K562 (cell line): ENCODE results near the gene PTRH2. TPM values are rescaled to one million over a fixed set of nuclear protein-coding genes. Genes with fewer than 3 reads are reported as not detected.

Source experiments
- ASH1L ChIP-seq: fragments of 450-650 bp; IDR thresholded peaks from 2 replicates; pipeline ENCODE4 v1.6.1; 2018; ENCODE audit warnings: borderline replicate concordance, mild to moderate bottlenecking, low read depth; ENCODE audit not compliant: partially characterized antibody
- ATF2 ChIP-seq: sonication (generic); formaldehyde crosslinking; IDR thresholded peaks from 2 replicates; pipeline ENCODE4 v1.8.1; 2022; ENCODE audit warnings: missing genetic modification reagents
- DEAF1 ChIP-seq: fragments of 450-650 bp; formaldehyde crosslinking; IDR thresholded peaks from 2 replicates; pipeline ENCODE4 v1.4.0; 2020; ENCODE audit warnings: mild to moderate bottlenecking, moderate library complexity
- HDAC1 ChIP-seq, 2 experiments: fragments of 450-650 bp; IDR thresholded peaks; 2 replicates each; pipeline ENCODE4 v1.6.1; 2016 to 2017; ENCODE audit warnings: inconsistent platforms in 1 of 2, mild to moderate bottlenecking in 1 of 2, moderate library complexity in 1 of 2
- MAZ ChIP-seq, 2 experiments: fragments of 450-650 bp in 1 of 2; sonication (generic) in 1 of 2; formaldehyde crosslinking; IDR thresholded peaks in 1 of 2; conservative IDR thresholded peaks in 1 of 2; 2 replicates each; pipeline versions ENCODE4 v1.4.0 to v1.5.0; 2020; ENCODE audit warnings: mild to moderate bottlenecking in 1 of 2, missing genetic modification reagents in 1 of 2
- MCM3 ChIP-seq: fragments of 450-650 bp; IDR thresholded peaks from 2 replicates; pipeline ENCODE4 v1.6.1; 2016
- MEF2D ChIP-seq: conservative IDR thresholded peaks from 2 replicates; pipeline ENCODE4 v1.6.1; 2016; ENCODE audit warnings: low read depth, missing genetic modification characterization, missing compliant biosample characterization
- NFE2 ChIP-seq: IDR thresholded peaks from 2 replicates; pipeline ENCODE4 v1.6.1; 2014; ENCODE audit warnings: antibody characterized with exemption, low read depth
- NFE2L1 ChIP-seq: fragments of 450-650 bp; IDR thresholded peaks from 2 replicates; pipeline ENCODE4 v1.6.1; 2016; ENCODE audit warnings: missing genetic modification characterization, low read depth, mild to moderate bottlenecking, missing compliant biosample characterization, moderate library complexity, borderline replicate concordance
- PHF21A ChIP-seq: fragments of 450-650 bp; IDR thresholded peaks from 2 replicates; pipeline ENCODE4 v1.6.1; 2017; ENCODE audit warnings: low read depth, borderline replicate concordance
- RBM15 ChIP-seq: fragments of 200-400 bp; formaldehyde crosslinking; IDR thresholded peaks from 2 replicates; pipeline ENCODE4 v1.6.1; 2018; ENCODE audit warnings: mild to moderate bottlenecking, low read length, moderate library complexity; ENCODE audit not compliant: insufficient read depth
- RNF2 ChIP-seq: sonication (generic); IDR thresholded peaks from 2 replicates; pipeline ENCODE4 v1.6.1; 2016
- SMC3 ChIP-seq: conservative IDR thresholded peaks from 2 replicates; pipeline ENCODE4 v1.6.1; 2011; ENCODE audit warnings: low read depth, low read length, improper control_type of control experiment; ENCODE audit not compliant: insufficient read depth
- SRSF7 ChIP-seq: fragments of 200-400 bp; formaldehyde crosslinking; optimal IDR thresholded peaks from 2 replicates; pipeline ENCODE3; 2017; ENCODE audit warnings: mild to moderate bottlenecking, low read depth, low read length
- TAF1 ChIP-seq: IDR thresholded peaks from 2 replicates; pipeline ENCODE4 v1.6.1; 2011; ENCODE audit warnings: mild to moderate bottlenecking, low read length, moderate library complexity; ENCODE audit not compliant: insufficient read depth, control insufficient read depth, severe bottlenecking; ENCODE audit errors: extremely low read depth
- TAF9B ChIP-seq: fragments of 450-650 bp; IDR thresholded peaks from 2 replicates; pipeline ENCODE4 v1.6.1; 2018; ENCODE audit warnings: mild to moderate bottlenecking; ENCODE audit not compliant: partially characterized antibody
- ZNF143 ChIP-seq: sonication (generic); formaldehyde crosslinking; IDR thresholded peaks from 2 replicates; pipeline ENCODE4 v1.9.0; 2022; ENCODE audit warnings: mild to moderate bottlenecking, missing genetic modification reagents
- ZNF3 ChIP-seq: fragments of 250-450 bp; sonication (Bioruptor Pico); IDR thresholded peaks from 2 replicates; pipeline ENCODE4 v1.5.0; 2021; ENCODE audit warnings: mild to moderate bottlenecking, moderate library complexity
- ZNF449 ChIP-seq: fragments of 250-450 bp; sonication (Bioruptor Pico); IDR thresholded peaks from 2 replicates; pipeline ENCODE4 v1.8.0; 2022; ENCODE audit warnings: moderate library complexity, mild to moderate bottlenecking, inconsistent platforms
- ZNF644 ChIP-seq: fragments of 200-800 bp; sonication (Bioruptor generic); IDR thresholded peaks from 2 replicates; pipeline ENCODE4 v1.6.1; 2016; ENCODE audit warnings: low read depth, missing genetic modification characterization, missing compliant biosample characterization
- ZNF655 ChIP-seq: fragments of 250-450 bp; sonication (Bioruptor Pico); IDR thresholded peaks from 2 replicates; pipeline ENCODE4 v1.5.0; 2021
- ZNF764 ChIP-seq: fragments of 250-450 bp; sonication (Bioruptor Pico); IDR thresholded peaks from 2 replicates; pipeline ENCODE4 v1.4.0; 2020; ENCODE audit warnings: low read depth, mild to moderate bottlenecking, moderate library complexity
- ZNF785 ChIP-seq: fragments of 250-450 bp; sonication (Bioruptor Pico); IDR thresholded peaks from 2 replicates; pipeline ENCODE4 v1.4.0; 2020; ENCODE audit warnings: mild to moderate bottlenecking
- ZSCAN29 ChIP-seq: fragments of 450-650 bp; IDR thresholded peaks from 2 replicates; pipeline ENCODE4 v1.6.1; 2017
- ZSCAN32 ChIP-seq: fragments of 450-650 bp; formaldehyde crosslinking; IDR thresholded peaks from 2 replicates; pipeline ENCODE4 v1.4.0; 2020; ENCODE audit warnings: mild to moderate bottlenecking, moderate library complexity
- polyA plus RNA-seq, 8 experiments: library from polyadenylated mRNA; depleted of rRNA in 4 of 8; stranded (reverse) in 5 of 8; unstranded in 3 of 8; fragments of >200 nt; fragmentation: Nextera tagmentation in 2 of 8; fragmentation: Illumina TruSeq in 1 of 8; extraction: Ambion mirVana in 2 of 8; extraction: Trizol in 1 of 8; gene quantifications; 2 replicates each; pipeline versions ENCODE4 v1.2.1 to v1.2.3, GENCODE V29; 2011 to 2014; ENCODE audit warnings: inconsistent platforms in 1 of 8, missing spikeins in 1 of 8
- total RNA-seq, 7 experiments: library from RNA; depleted of rRNA in 6 of 7; stranded (reverse); fragments of >200 nt in 6 of 7; fragmentation: Illumina TruSeq in 2 of 7; extraction: Trizol in 2 of 7; gene quantifications; 2 replicates each; pipeline versions ENCODE4 v1.2.1 to v1.2.3, GENCODE V29; 2011 to 2021; ENCODE audit warnings: low replicate concordance in 1 of 7

PTRH2 gene
- total and polyA plus RNA-seq, 9 of the 15 experiments (the other 6 are each of a cell fraction or from before 2014, with no cell fraction given) = 53.1 to 210 (median 126) TPM

- no peak for TF ChIP-seq ASH1L
- no peak for TF ChIP-seq ZNF764 (CRISPR knock-in tag)
- TF ChIP-seq ZNF143 (CRISPR knock-in tag) = no peak
- no peak for TF ChIP-seq NFE2L1 (tag)
- TF ChIP-seq MAZ (CRISPR knock-in tag; conservative IDR thresholded peaks at IDR 0.05 in 1 of 2, IDR thresholded peaks at IDR 0.05 in 1 of 2) = 0 out of 4 replicates have a peak, but pooled peaks of 1 of the 2 experiments have one; percentile 32
- TF ChIP-seq RNF2 = peak; percentile 69; the same call in 1 of the 2 replicates
- TF ChIP-seq HDAC1 (IDR thresholded peaks at IDR 0.05) = no peak
- no peak for TF ChIP-seq SRSF7
- TF ChIP-seq ZNF785 (CRISPR knock-in tag) = no peak
- no peak for TF ChIP-seq PHF21A
- peak; percentile 30 for TF ChIP-seq TAF1
- no peak for TF ChIP-seq ZNF655 (CRISPR knock-in tag)
- no peak for TF ChIP-seq ZNF3 (CRISPR knock-in tag)
- peak; percentile 69 for TF ChIP-seq ZNF644
- no peak for TF ChIP-seq MEF2D
- peak; percentile 18 for TF ChIP-seq TAF9B
- peak; percentile 63; the same call in 1 of the 2 replicates for TF ChIP-seq ZNF449
- TF ChIP-seq ATF2 (CRISPR knock-in tag) = no peak
- TF ChIP-seq ZSCAN32 (CRISPR knock-in tag) = no peak
- TF ChIP-seq RBM15 = no peak
- TF ChIP-seq DEAF1 (CRISPR knock-in tag) = no peak
- TF ChIP-seq ZSCAN29 = no peak
- TF ChIP-seq SMC3 = 0 out of 2 replicates have a peak, but pooled peaks have one; percentile 22
- peak; percentile 74 for TF ChIP-seq NFE2
- no peak for TF ChIP-seq MCM3
Measured at GRCh38 chr17:59684967-59685366, 22.3 kb downstream of the PTRH2 start (continued).
